Colonic mucosa (tissue), 4 donors: ENCODE measurements around the gene WNK2. TPM values are rescaled to one million over a fixed set of nuclear protein-coding genes. Genes with fewer than 3 reads are reported as not detected.

Source experiments
- DNase-seq: peaks from one replicate; pipeline ENCODE4 v3.0.0-alpha.2; 2020
- H3K27ac ChIP-seq: fragments of 200-600 bp; one replicate; pipeline ENCODE4 v1.8.0; 2021
- H3K27me3 ChIP-seq: fragments of 200-600 bp; one replicate; pipeline ENCODE4 v1.8.0; 2021
- H3K36me3 ChIP-seq: fragments of 200-600 bp; one replicate; pipeline ENCODE4 v1.8.0; 2021
- H3K4me1 ChIP-seq: fragments of 200-600 bp; one replicate; pipeline ENCODE4 v1.8.0; 2021; ENCODE audit warnings: mild to moderate bottlenecking
- H3K4me3 ChIP-seq: fragments of 200-600 bp; one replicate; pipeline ENCODE4 v1.8.0; 2021
- H3K9ac ChIP-seq, 2 donors: one replicate each; pipeline ENCODE4 v1.7.0; 2013; ENCODE audit warnings: control low read depth in 2 of 2, low read depth in 2 of 2, low read length in 2 of 2
- H3K9me3 ChIP-seq: fragments of 200-600 bp; one replicate; pipeline ENCODE4 v1.8.0; 2021
- CTCF ChIP-seq: fragments of 200-600 bp; IDR thresholded peaks from one replicate; pipeline ENCODE4 v1.8.0; 2022; ENCODE audit warnings: antibody characterized with exemption, mild to moderate bottlenecking
- intact Hi-C: fragments of 100-400 bp; cut with DNase I; formaldehyde crosslinking; loops from one replicate; pipeline ENCODE4 v1.14.1; 2022
- total RNA-seq, 2 donors: library from RNA; stranded (reverse); fragmentation: NEBNext Ultra II Directional in 1 of 2; extraction: Animal tissue kit (Norgen Biotek cat#: 25700) in 1 of 2; gene quantifications; one replicate each; pipeline ENCODE4 v1.2.1, GENCODE V29; 2021
- donor health status: healthy.
- donor health status: DM: no; HTN: no; CAD: no.
- donor health status: DM: no; HTN: no; CAD: no.

The WNK2 gene
- total RNA-seq, 2 donors from 2014 or later = 161 to 238 TPM

- Histone ChIP-seq H3K9ac (no peak overlapping the region), H3K9me3 (no peaks in the 10 kb centered on the region), H3K27ac (no peak overlapping the region), H3K4me1 (no peaks in the 10 kb centered on the region), H3K27me3 (no peaks in the 10 kb centered on the region), H3K36me3 (no peaks in the 10 kb centered on the region), H3K4me3 (no peak overlapping the region)
- intact Hi-C loops = no loop called here
- DNase-seq = no peak
- TF ChIP-seq CTCF = no peak
These were observed 35.2 kb upstream of the WNK2 start for GRCh38 chr9:93148721-93149120.

- intact Hi-C loops = no loop called here
- Histone ChIP-seq H3K4me3 (no peak overlapping the region), H3K27me3 (no peaks in the 10 kb centered on the region), H3K4me1 (no peaks in the 10 kb centered on the region), H3K27ac (no peak overlapping the region), H3K9ac (no peak overlapping the region), H3K36me3 (no peaks in the 10 kb centered on the region), H3K9me3 (no peaks in the 10 kb centered on the region)
- TF ChIP-seq CTCF = no peak
- DNase-seq = no peak
These were observed 34.6 kb upstream of the WNK2 start for GRCh38 chr9:93149361-93149760.

GRCh38 chr9:93151097-93151784, 32.7 kb upstream of the WNK2 start:
- no peak overlapping the region for H3K9ac ChIP-seq
- intact Hi-C loops = no loop called here
- H3K27me3 ChIP-seq = no peaks in the 10 kb centered on the region
- TF ChIP-seq CTCF = no peak
- H3K4me3 ChIP-seq = no peak overlapping the region
- no peaks in the 10 kb centered on the region for H3K4me1 ChIP-seq
- H3K36me3 ChIP-seq = no peaks in the 10 kb centered on the region
- no peak for DNase-seq
- no peaks in the 10 kb centered on the region for H3K9me3 ChIP-seq
- no peak overlapping the region for H3K27ac ChIP-seq

GRCh38 chr9:93154293-93154903, 29.5 kb upstream of the WNK2 start:
- TF ChIP-seq CTCF = peak; percentile 45
- intact Hi-C loops = no loop called here
- Histone ChIP-seq H3K9ac (no peak overlapping the region), H3K27ac (no peak overlapping the region), H3K9me3 (no peaks in the 10 kb centered on the region), H3K4me1 (no peaks in the 10 kb centered on the region), H3K36me3 (no peaks in the 10 kb centered on the region), H3K4me3 (no peak overlapping the region), H3K27me3 (no peaks in the 10 kb centered on the region)
- peak; percentile 53 for DNase-seq

- no peak overlapping the region for H3K9ac ChIP-seq
These were observed 28.0 kb upstream of the WNK2 start for GRCh38 chr9:93155716-93156474.

More at GRCh38 chr9:93155716-93156474, 28.0 kb upstream of the WNK2 start:
- intact Hi-C loops = no loop called here
- no peak for DNase-seq
- H3K4me3 ChIP-seq = no peak overlapping the region
- TF ChIP-seq CTCF = no peak
- H3K27me3 ChIP-seq = no peaks in the 10 kb centered on the region
- H3K4me1 ChIP-seq = no peaks in the 10 kb centered on the region
- no peaks in the 10 kb centered on the region for H3K36me3 ChIP-seq
- H3K27ac ChIP-seq = no peak overlapping the region
- no peaks in the 10 kb centered on the region for H3K9me3 ChIP-seq
